ENCODE measurements around the gene FYB2. TPM values are rescaled to one million over a fixed set of nuclear protein-coding genes. Genes with fewer than 3 reads are reported as not detected.
A peak's percentile ranks its signal among the peaks of the same experiment; 100 is the strongest.

The FYB2 gene
- polyA plus RNA-seq, 1 experiment: not detected

- H3K27me3 ChIP-seq (ENCODE audit: control insufficient read depth, insufficient read depth, low read length): no peaks in the 10 kb centered on the region
- peak; percentile 43 for DNase-seq (ENCODE audit: low read depth)
- TF ChIP-seq, protein P1, sequence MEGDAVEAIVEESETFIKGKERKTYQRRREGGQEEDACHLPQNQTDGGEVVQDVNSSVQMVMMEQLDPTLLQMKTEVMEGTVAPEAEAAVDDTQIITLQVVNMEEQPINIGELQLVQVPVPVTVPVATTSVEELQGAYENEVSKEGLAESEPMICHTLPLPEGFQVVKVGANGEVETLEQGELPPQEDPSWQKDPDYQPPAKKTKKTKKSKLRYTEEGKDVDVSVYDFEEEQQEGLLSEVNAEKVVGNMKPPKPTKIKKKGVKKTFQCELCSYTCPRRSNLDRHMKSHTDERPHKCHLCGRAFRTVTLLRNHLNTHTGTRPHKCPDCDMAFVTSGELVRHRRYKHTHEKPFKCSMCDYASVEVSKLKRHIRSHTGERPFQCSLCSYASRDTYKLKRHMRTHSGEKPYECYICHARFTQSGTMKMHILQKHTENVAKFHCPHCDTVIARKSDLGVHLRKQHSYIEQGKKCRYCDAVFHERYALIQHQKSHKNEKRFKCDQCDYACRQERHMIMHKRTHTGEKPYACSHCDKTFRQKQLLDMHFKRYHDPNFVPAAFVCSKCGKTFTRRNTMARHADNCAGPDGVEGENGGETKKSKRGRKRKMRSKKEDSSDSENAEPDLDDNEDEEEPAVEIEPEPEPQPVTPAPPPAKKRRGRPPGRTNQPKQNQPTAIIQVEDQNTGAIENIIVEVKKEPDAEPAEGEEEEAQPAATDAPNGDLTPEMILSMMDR (IDR thresholded peaks at IDR 0.05; ENCODE audit: insufficient read depth, low read depth, low read length): no peak
- no peaks in the 10 kb centered on the region for H3K36me3 ChIP-seq (ENCODE audit: control insufficient read depth, insufficient read depth, low read length)
- CTCF ChIA-PET: interaction anchor here (0.9 to 3.8 kb wide), 6 partner anchors 15 to 1426 kb away, joined by 3 to 19 read pairs (median 8); no protein-coding TSS in a partner anchor
- no peak overlapping the region for H3K4me3 ChIP-seq (ENCODE audit: low read depth, low read length)
- POLR2A ChIA-PET: no interaction called here
Observed at GRCh38 chr1:56710646-56711045, 108.6 kb downstream of the FYB2 start.

GRCh38 chr1:56709995-56710394, 109.2 kb downstream of the FYB2 start:
- no peak for DNase-seq (ENCODE audit: low read depth)
- TF ChIP-seq, protein P1 (IDR thresholded peaks at IDR 0.05; ENCODE audit: insufficient read depth, low read depth, low read length): no peak
- no peaks in the 10 kb centered on the region for H3K27me3 ChIP-seq (ENCODE audit: control insufficient read depth, insufficient read depth, low read length)
- no peaks in the 10 kb centered on the region for H3K36me3 ChIP-seq (ENCODE audit: control insufficient read depth, insufficient read depth, low read length)
- CTCF ChIA-PET: interaction anchor here (0.7 to 3.8 kb wide), 13 partner anchors 10 to 1567 kb away, joined by 3 to 19 read pairs (median 4); partner anchors contain the start of gene FYB2
- no peak overlapping the region for H3K4me3 ChIP-seq (ENCODE audit: low read depth, low read length)
- POLR2A ChIA-PET: no interaction called here

DNA sequence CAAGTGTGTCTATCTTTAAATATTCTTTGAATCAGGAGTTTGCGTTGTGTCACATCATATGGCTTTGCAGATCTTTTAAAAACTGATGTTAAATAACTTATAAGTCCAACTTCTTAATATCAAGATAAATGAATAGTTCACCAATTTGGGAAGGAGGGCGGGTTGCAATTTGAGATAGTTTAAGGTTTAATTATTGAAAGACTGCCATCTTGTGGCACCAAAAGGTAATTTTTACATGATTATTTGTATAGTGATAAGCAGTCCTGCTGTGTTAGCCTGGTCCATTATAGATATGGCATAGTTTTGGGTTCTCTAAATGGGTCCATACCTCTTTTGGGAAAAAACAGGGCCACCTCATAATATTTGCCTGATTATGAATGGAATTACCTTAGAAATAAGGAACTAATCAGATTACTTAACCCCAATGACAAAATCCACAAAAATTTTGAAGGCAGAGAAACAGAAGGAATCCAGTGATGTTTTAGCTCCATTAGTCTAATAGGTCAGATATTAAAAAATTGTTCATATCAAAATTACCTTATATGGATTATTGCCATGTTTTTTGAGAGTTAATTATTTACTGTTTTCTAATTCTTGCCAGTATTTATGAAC, 109.8 kb downstream of the FYB2 start:
- H3K4me3 ChIP-seq (ENCODE audit: low read depth, low read length): no peak overlapping the region
- ChIA-PET POLR2A (no interaction called here), CTCF (interaction anchor here (0.7 to 3.8 kb wide), 15 partner anchors 9 to 1566 kb away, joined by 3 to 19 read pairs (median 4); partner anchors contain the start of gene FYB2)
- no peaks in the 10 kb centered on the region for H3K27me3 ChIP-seq (ENCODE audit: control insufficient read depth, insufficient read depth, low read length)
- H3K36me3 ChIP-seq (ENCODE audit: control insufficient read depth, insufficient read depth, low read length): no peaks in the 10 kb centered on the region
- TF ChIP-seq, protein P1 (IDR thresholded peaks at IDR 0.05; ENCODE audit: insufficient read depth, low read depth, low read length): peak; percentile 54
- DNase-seq (ENCODE audit: low read depth): no peak

- TF ChIP-seq, protein P1 (IDR thresholded peaks at IDR 0.05; ENCODE audit: insufficient read depth, low read depth, low read length): no peak
- CTCF ChIA-PET: no interaction called here
- POLR2A ChIA-PET: no interaction called here
Observed at GRCh38 chr1:56707379-56707778, 111.8 kb downstream of the FYB2 start.

GRCh38 chr1:56703747-56704146, 115.5 kb downstream of the FYB2 start:
- TF ChIP-seq, protein P1 (IDR thresholded peaks at IDR 0.05; ENCODE audit: insufficient read depth, low read depth, low read length): no peak
- no peaks in the 10 kb centered on the region for H3K27me3 ChIP-seq (ENCODE audit: control insufficient read depth, insufficient read depth, low read length)
- DNase-seq (ENCODE audit: low read depth): no peak
- H3K36me3 ChIP-seq (ENCODE audit: control insufficient read depth, insufficient read depth, low read length): no peaks in the 10 kb centered on the region
- H3K4me3 ChIP-seq (ENCODE audit: low read depth, low read length): no peak overlapping the region
- CTCF ChIA-PET: interaction anchor here (1.3 kb wide), 1 partner anchor 117 kb away, joined by 3 read pairs; no protein-coding TSS in a partner anchor
- POLR2A ChIA-PET: no interaction called here

More at GRCh38 chr1:56707379-56707778, 111.8 kb downstream of the FYB2 start:
- no peak for DNase-seq (ENCODE audit: low read depth)
- H3K36me3 ChIP-seq (ENCODE audit: control insufficient read depth, insufficient read depth, low read length): no peaks in the 10 kb centered on the region
- no peaks in the 10 kb centered on the region for H3K27me3 ChIP-seq (ENCODE audit: control insufficient read depth, insufficient read depth, low read length)
- no peak overlapping the region for H3K4me3 ChIP-seq (ENCODE audit: low read depth, low read length)
